ENCODE data around the gene BABAM2. TPM values are rescaled to one million over a fixed set of nuclear protein-coding genes. Genes with fewer than 3 reads are reported as not detected.

Gene BABAM2
- total and polyA plus RNA-seq, 2 experiments from 2014 or later = 35.2 to 46.1 TPM

DNA sequence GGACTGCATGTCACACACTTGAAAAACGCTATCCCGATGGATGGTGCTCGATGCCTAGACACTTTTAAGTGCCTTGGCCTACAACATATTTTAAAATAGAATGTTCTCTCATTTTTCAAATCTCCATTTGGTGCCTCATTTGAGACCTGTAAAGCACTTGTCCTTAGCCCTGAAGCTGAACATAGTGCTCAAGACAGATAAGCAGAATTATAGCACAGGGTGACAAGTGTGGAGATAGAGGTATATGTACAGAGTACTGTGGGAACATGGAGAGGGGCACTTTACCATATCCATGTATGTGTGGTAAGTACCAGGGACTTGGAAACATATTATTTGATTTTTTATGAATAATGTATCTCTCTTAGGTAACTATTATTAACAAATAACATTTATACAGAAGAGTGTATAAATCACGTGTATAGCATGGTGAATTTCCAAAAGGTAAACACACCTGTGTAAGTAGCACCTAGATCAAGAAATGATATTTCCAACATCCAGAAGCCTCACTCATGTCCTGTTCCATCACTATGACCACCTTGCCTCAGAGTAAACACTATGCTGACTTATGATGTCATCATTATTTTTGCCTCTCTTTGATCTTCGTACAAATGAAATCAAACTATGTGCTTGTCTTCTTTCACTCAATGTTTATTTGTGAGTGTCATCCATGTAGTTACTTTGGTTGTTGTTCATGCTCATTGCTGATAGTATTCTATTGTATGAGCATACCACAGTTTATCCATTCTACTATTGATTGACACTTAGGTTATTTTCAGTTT is 103.6 kb downstream of the BABAM2 start:
- no peak overlapping the region for H3K27ac ChIP-seq
- in situ Hi-C loops (cut with MboI) = no loop called here
- DNase-seq = no peak
- TF ChIP-seq EZH2phosphoT487 (IDR thresholded peaks at IDR 0.05; ENCODE audit: insufficient read depth, low read depth) (no peak), EZH2 (IDR thresholded peaks at IDR 0.05; ENCODE audit: insufficient read depth, poor library complexity, severe bottlenecking) (no peak)
- no peak overlapping the region for H3K9ac ChIP-seq
- no peaks in the 10 kb centered on the region for H4K20me1 ChIP-seq (ENCODE audit: insufficient read depth)
- no peaks in the 10 kb centered on the region for H3K9me2 ChIP-seq (ENCODE audit: insufficient read depth)
- peak overlapping the region; percentile 71 for H3K4me2 ChIP-seq (ENCODE audit: unreplicated experiment)
- no peaks in the 10 kb centered on the region for H3K27me3 ChIP-seq (replicated peaks; ENCODE audit: insufficient read depth)
- no peak overlapping the region for H3K4me3 ChIP-seq
- WGBS, 2 experiments (ENCODE audit: low coverage in 1 of 2, low lambda C conversion rate in 2 of 2, missing lambda C conversion rate in 2 of 2) = 96 to 98% methylated on average over 5 of the region's 5 CpGs
- no peaks in the 10 kb centered on the region for H3K79me2 ChIP-seq (ENCODE audit: insufficient read depth)
- H3K4me1 ChIP-seq (ENCODE audit: insufficient read depth) = peaks cover 20% of the 10 kb centered on the region
- no peaks in the 10 kb centered on the region for H3K36me3 ChIP-seq (ENCODE audit: low read depth)
- H2AFZ ChIP-seq = no peak overlapping the region
- H3F3A ChIP-seq (ENCODE audit: insufficient read depth) = peaks cover 32% of the 10 kb centered on the region; the same call in 1 of the 2 replicates
- H3K9me3 ChIP-seq (ENCODE audit: low read depth) = no peaks in the 10 kb centered on the region

DNA sequence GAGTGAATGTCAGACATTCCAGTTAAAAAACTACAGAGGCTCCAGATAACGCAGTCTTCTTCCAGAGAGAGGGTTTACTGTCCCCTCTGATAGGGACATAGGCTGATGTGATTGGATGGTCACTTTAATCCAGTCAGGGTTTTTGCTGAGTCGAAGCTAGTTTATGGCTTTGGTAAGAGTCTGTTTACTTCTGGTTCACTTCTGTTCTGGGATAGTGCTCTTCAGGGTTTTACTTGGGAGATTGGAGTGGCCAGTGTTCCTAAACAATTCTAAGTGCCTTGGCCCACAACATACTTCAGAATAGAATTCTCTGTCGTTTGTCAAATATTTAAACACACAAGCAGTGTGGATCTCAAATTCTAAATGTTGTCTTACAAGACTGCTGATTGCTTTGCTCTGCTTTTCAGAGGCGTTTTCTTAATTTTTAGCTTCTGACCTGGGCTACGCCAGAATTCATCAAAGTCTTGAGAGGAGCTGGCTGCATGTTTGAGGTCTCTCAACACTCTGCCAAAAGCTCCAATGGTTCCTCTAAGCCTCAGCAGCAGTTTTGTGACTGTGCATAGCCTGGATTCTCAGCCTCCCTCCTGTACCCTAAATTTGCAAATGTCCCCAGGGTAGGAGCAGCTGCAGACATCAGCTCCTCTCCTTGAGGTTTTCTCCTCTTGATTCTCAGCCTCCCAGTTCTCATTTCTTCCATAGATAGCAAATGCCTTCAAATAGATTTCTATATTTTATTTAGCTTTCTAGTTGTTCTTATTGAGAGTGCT is 105.8 kb downstream of the BABAM2 start:
- DNase-seq = no peak

DNA sequence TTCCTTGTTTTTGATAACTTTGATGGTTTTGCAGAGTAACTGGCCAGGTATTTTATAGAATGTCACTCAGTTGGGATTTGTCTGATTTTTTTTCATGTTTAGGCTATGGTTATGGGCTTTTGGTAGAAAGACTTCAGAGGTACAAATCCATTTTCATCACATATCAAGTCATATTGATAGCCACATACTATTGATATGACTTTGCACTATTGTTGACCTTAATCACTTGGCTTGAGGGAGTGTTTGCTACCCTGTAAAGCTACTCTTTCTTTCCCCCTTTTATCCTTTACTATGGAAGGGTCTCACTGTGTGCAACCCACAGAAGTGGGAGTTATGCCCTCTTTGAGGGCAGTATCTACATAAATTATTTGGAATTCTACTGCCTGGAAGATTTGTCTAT is 109.8 kb downstream of the BABAM2 start:
- no peak overlapping the region for H3K4me3 ChIP-seq
- H3K4me1 ChIP-seq (ENCODE audit: insufficient read depth) = peaks cover 19% of the 10 kb centered on the region
- H3K4me2 ChIP-seq (ENCODE audit: unreplicated experiment) = no peak overlapping the region
- in situ Hi-C loops (cut with MboI) = no loop called here
- H2AFZ ChIP-seq = no peak overlapping the region
- H3K79me2 ChIP-seq (ENCODE audit: insufficient read depth) = no peaks in the 10 kb centered on the region; the same call in 1 of the 2 replicates
- no peak overlapping the region for H3K9ac ChIP-seq
- TF ChIP-seq EZH2phosphoT487 (IDR thresholded peaks at IDR 0.05; ENCODE audit: insufficient read depth, low read depth) = no peak
- no peak for TF ChIP-seq EZH2 (IDR thresholded peaks at IDR 0.05; ENCODE audit: insufficient read depth, poor library complexity, severe bottlenecking)
- no peaks in the 10 kb centered on the region for H3K9me2 ChIP-seq (ENCODE audit: insufficient read depth)
- H3F3A ChIP-seq (ENCODE audit: insufficient read depth) = peaks cover 12% of the 10 kb centered on the region
- no peak for DNase-seq
- H3K36me3 ChIP-seq (ENCODE audit: low read depth) = no peaks in the 10 kb centered on the region
- H4K20me1 ChIP-seq (ENCODE audit: insufficient read depth) = no peaks in the 10 kb centered on the region
- H3K27ac ChIP-seq = no peak overlapping the region
- no peaks in the 10 kb centered on the region for H3K9me3 ChIP-seq (ENCODE audit: low read depth)
- H3K27me3 ChIP-seq (replicated peaks; ENCODE audit: insufficient read depth) = no peaks in the 10 kb centered on the region

More for the DNA sequence above, 105.8 kb downstream of the BABAM2 start:
- no peaks in the 10 kb centered on the region for H3K79me2 ChIP-seq (ENCODE audit: insufficient read depth)
- H3K27ac ChIP-seq = no peak overlapping the region
- no peak overlapping the region for H3K9ac ChIP-seq
- TF ChIP-seq EZH2 (IDR thresholded peaks at IDR 0.05; ENCODE audit: insufficient read depth, poor library complexity, severe bottlenecking) (no peak), EZH2phosphoT487 (IDR thresholded peaks at IDR 0.05; ENCODE audit: insufficient read depth, low read depth) (no peak)
- 64 to 73% methylated on average over 5 of the region's 5 CpGs for WGBS, 2 experiments (ENCODE audit: low coverage in 1 of 2, low lambda C conversion rate in 2 of 2, missing lambda C conversion rate in 2 of 2)
- no peak overlapping the region for H2AFZ ChIP-seq
- no peak overlapping the region for H3K4me3 ChIP-seq
- no peaks in the 10 kb centered on the region for H3K9me2 ChIP-seq (ENCODE audit: insufficient read depth)
- H4K20me1 ChIP-seq (ENCODE audit: insufficient read depth) = no peaks in the 10 kb centered on the region
- no peaks in the 10 kb centered on the region for H3K36me3 ChIP-seq (ENCODE audit: low read depth)
- H3K9me3 ChIP-seq (ENCODE audit: low read depth) = no peaks in the 10 kb centered on the region
- H3K27me3 ChIP-seq (replicated peaks; ENCODE audit: insufficient read depth) = no peaks in the 10 kb centered on the region
- peaks cover 20% of the 10 kb centered on the region for H3K4me1 ChIP-seq (ENCODE audit: insufficient read depth)
- H3K4me2 ChIP-seq (ENCODE audit: unreplicated experiment) = no peak overlapping the region
- peaks cover 32% of the 10 kb centered on the region; the same call in 1 of the 2 replicates for H3F3A ChIP-seq (ENCODE audit: insufficient read depth)
- in situ Hi-C loops (cut with MboI) = no loop called here

DNA sequence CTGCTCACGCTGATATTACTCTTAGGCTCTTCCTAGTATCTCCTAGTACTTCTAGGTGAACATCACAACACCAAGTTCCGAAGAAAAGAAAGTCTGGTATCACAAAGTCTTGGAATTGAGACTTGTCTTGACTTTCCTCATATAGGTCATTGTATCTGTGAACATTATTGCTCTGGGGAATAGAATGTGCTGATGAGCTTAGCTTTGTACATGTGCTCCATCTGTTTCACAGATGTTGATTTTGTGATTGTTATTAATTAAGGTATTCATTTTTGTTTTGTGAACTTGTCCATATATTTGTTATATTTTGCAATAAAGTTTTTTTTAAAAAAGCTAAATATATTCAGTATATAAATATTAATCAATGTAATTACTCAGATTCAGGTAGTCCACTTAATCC is 111.7 kb downstream of the BABAM2 start:
- no peaks in the 10 kb centered on the region for H3K36me3 ChIP-seq (ENCODE audit: low read depth)
- no peaks in the 10 kb centered on the region for H3K27me3 ChIP-seq (replicated peaks; ENCODE audit: insufficient read depth)
- H3K4me1 ChIP-seq (ENCODE audit: insufficient read depth) = peaks cover 19% of the 10 kb centered on the region
- H2AFZ ChIP-seq = no peak overlapping the region
- H3K4me2 ChIP-seq (ENCODE audit: unreplicated experiment) = no peak overlapping the region
- no peaks in the 10 kb centered on the region for H4K20me1 ChIP-seq (ENCODE audit: insufficient read depth)
- H3K9ac ChIP-seq = no peak overlapping the region
- H3K9me3 ChIP-seq (ENCODE audit: low read depth) = no peaks in the 10 kb centered on the region
- no peak overlapping the region for H3K27ac ChIP-seq
- no peaks in the 10 kb centered on the region for H3K9me2 ChIP-seq (ENCODE audit: insufficient read depth)
- 78 to 87% methylated on average over 2 of the region's 2 CpGs for WGBS, 2 experiments (ENCODE audit: low coverage in 1 of 2, low lambda C conversion rate in 2 of 2, missing lambda C conversion rate in 2 of 2)
- peaks cover 12% of the 10 kb centered on the region for H3F3A ChIP-seq (ENCODE audit: insufficient read depth)
- no peaks in the 10 kb centered on the region; the same call in 1 of the 2 replicates for H3K79me2 ChIP-seq (ENCODE audit: insufficient read depth)
- TF ChIP-seq EZH2 (IDR thresholded peaks at IDR 0.05; ENCODE audit: insufficient read depth, poor library complexity, severe bottlenecking) = no peak
- no peak for TF ChIP-seq EZH2phosphoT487 (IDR thresholded peaks at IDR 0.05; ENCODE audit: insufficient read depth, low read depth)
- in situ Hi-C loops (cut with MboI) = no loop called here
- H3K4me3 ChIP-seq = no peak overlapping the region
- DNase-seq = no peak
